HG03135 (cell line): ENCODE results near the gene BICD2.

Source experiments
- ATAC-seq: cut with Tn5 transposase; IDR thresholded peaks from one replicate; pipeline ENCODE4 v1.9.1; 2021; ENCODE audit warnings: mild to moderate bottlenecking, moderate library complexity; ENCODE audit not compliant: unreplicated experiment

Gene BICD2

GRCh38 chr9:92716557-92716956 is 48.1 kb downstream of the BICD2 start:
- no peak for ATAC-seq

GRCh38 chr9:92715488-92716231 is 49.0 kb downstream of the BICD2 start:
- no peak for ATAC-seq

GRCh38 chr9:92714787-92715487 is 49.7 kb downstream of the BICD2 start:
- no peak for ATAC-seq

- no peak for ATAC-seq
Measured at GRCh38 chr9:92714016-92714415, 50.6 kb downstream of the BICD2 start.

GRCh38 chr9:92713528-92713927 is 51.1 kb downstream of the BICD2 start:
- ATAC-seq, result no peak

GRCh38 chr9:92712767-92713166 is 51.9 kb downstream of the BICD2 start:
- ATAC-seq, result no peak

- ATAC-seq, result no peak
Measured at GRCh38 chr9:92711844-92712243, 52.8 kb downstream of the BICD2 start.

- no peak for ATAC-seq
Measured at GRCh38 chr9:92711146-92711545, 53.5 kb downstream of the BICD2 start.

- no peak for ATAC-seq
Measured at GRCh38 chr9:92710368-92710767, 54.3 kb downstream of the BICD2 start.

GRCh38 chr9:92709954-92710353 is 54.7 kb downstream of the BICD2 start:
- ATAC-seq, result no peak

GRCh38 chr9:92709240-92709639 is 55.4 kb downstream of the BICD2 start:
- ATAC-seq, result no peak

GRCh38 chr9:92707530-92707929 is 57.1 kb downstream of the BICD2 start:
- ATAC-seq, result no peak

- ATAC-seq, result peak; percentile 57
Measured at GRCh38 chr9:92706218-92706940, 58.3 kb downstream of the BICD2 start.

- no peak for ATAC-seq
Measured at GRCh38 chr9:92704528-92704927, 60.1 kb downstream of the BICD2 start.

GRCh38 chr9:92696619-92697018 is 68.0 kb downstream of the BICD2 start:
- ATAC-seq, result no peak

GRCh38 chr9:92686954-92687353 is 77.7 kb downstream of the BICD2 start:
- no peak for ATAC-seq

- no peak for ATAC-seq
Measured at GRCh38 chr9:92685022-92685421, 79.6 kb downstream of the BICD2 start.

- no peak for ATAC-seq
Measured at GRCh38 chr9:92682269-92682668, 82.4 kb downstream of the BICD2 start.

- no peak for ATAC-seq
Measured at GRCh38 chr9:92680166-92681119, 84.2 kb downstream of the BICD2 start.

- ATAC-seq, result no peak
Measured at GRCh38 chr9:92679413-92680165, 85.0 kb downstream of the BICD2 start.
